ENCODE data around the gene ZNF431.

- TF ChIP-seq POLR2A (IDR thresholded peaks at IDR 0.05; ENCODE audit: low read length) = no peak
- no peak for TF ChIP-seq GATA1 (IDR thresholded peaks at IDR 0.05; ENCODE audit: low read depth, low read length)
Observed at GRCh38 chr19:21221693-21222092, 79.9 kb downstream of the ZNF431 start.

Data from erythroblast (primary cell).